Hepatocyte (in vitro differentiated cells): ENCODE measurements around the gene ZDHHC18. TPM values are rescaled to one million over a fixed set of nuclear protein-coding genes. Genes with fewer than 3 reads are reported as not detected.
A peak's percentile ranks its signal among the peaks of the same experiment; 100 is the strongest.
"Not testable (repeated sequence)": the region's sequence is repeated elsewhere in the genome, so short reads cannot be mapped to it uniquely, and the experiment has no call there.

Experiments used
- DNase-seq: peaks from one replicate; pipeline ENCODE4 v3.0.0-alpha.2; 2016; ENCODE audit warnings: low spot score
- H2AFZ ChIP-seq: fragments of 200-600 bp; sonication (generic); 2 replicates; pipeline ENCODE4 v1.6.0; 2016; ENCODE audit warnings: antibody characterized with exemption, mild to moderate bottlenecking
- H3K27ac ChIP-seq: fragments of 200-600 bp; sonication (generic); 2 replicates; pipeline ENCODE4 v1.5.1; 2016; ENCODE audit warnings: mild to moderate bottlenecking
- H3K27me3 ChIP-seq: fragments of 200-600 bp; sonication (generic); 2 replicates; pipeline ENCODE4 v1.6.1; 2016
- H3K36me3 ChIP-seq: fragments of 200-600 bp; sonication (generic); replicated peaks from 2 replicates; pipeline ENCODE4 v1.5.1; 2016; ENCODE audit warnings: low read depth; ENCODE audit not compliant: insufficient read depth
- H3K4me1 ChIP-seq: fragments of 200-600 bp; sonication (generic); 2 replicates; pipeline ENCODE4 v1.5.1; 2016; ENCODE audit warnings: mild to moderate bottlenecking, moderate library complexity; ENCODE audit not compliant: insufficient read depth
- H3K4me2 ChIP-seq: fragments of 200-600 bp; sonication (generic); 2 replicates; pipeline ENCODE4 v1.6.0; 2016
- H3K4me3 ChIP-seq: fragments of 200-600 bp; sonication (generic); 2 replicates; pipeline ENCODE4 v1.5.1; 2016; ENCODE audit warnings: mild to moderate bottlenecking
- H3K79me2 ChIP-seq: fragments of 200-600 bp; sonication (generic); 2 replicates; pipeline ENCODE4 v1.6.0; 2017; ENCODE audit warnings: mild to moderate bottlenecking
- H3K9me2 ChIP-seq: fragments of 200-600 bp; sonication (generic); replicated peaks from 2 replicates; pipeline ENCODE4 v1.6.0; 2017; ENCODE audit warnings: mild to moderate bottlenecking; ENCODE audit not compliant: insufficient read depth
- H3K9me3 ChIP-seq: fragments of 200-600 bp; sonication (generic); 2 replicates; pipeline ENCODE4 v1.5.1; 2016; ENCODE audit warnings: low read depth, mild to moderate bottlenecking
- H4K20me1 ChIP-seq: fragments of 200-600 bp; sonication (generic); 2 replicates; pipeline ENCODE4 v1.6.0; 2016; ENCODE audit warnings: mild to moderate bottlenecking; ENCODE audit not compliant: insufficient read depth, poor library complexity, severe bottlenecking
- CTCF ChIP-seq: fragments of 200-600 bp; sonication (generic); IDR thresholded peaks from 2 replicates; pipeline ENCODE4 v1.5.1; 2016; ENCODE audit warnings: antibody characterized with exemption, mild to moderate bottlenecking; ENCODE audit not compliant: poor library complexity
- EZH2 ChIP-seq: fragments of 200-600 bp; sonication (generic); IDR thresholded peaks from 2 replicates; pipeline ENCODE4 v1.6.1; 2016; ENCODE audit warnings: antibody characterized with exemption, mild to moderate bottlenecking, borderline replicate concordance
- EZH2phosphoT487 ChIP-seq: fragments of 200-600 bp; sonication (generic); IDR thresholded peaks from one replicate; pipeline ENCODE4 v1.6.1; 2018; ENCODE audit warnings: antibody characterized with exemption, mild to moderate bottlenecking, low read depth, moderate library complexity; ENCODE audit not compliant: unreplicated experiment, severe bottlenecking
- WGBS: methylation state at CpG from one replicate; pipeline ENCODE4 v1.1.6; 2016; ENCODE audit warnings: low lambda C conversion rate; ENCODE audit errors: missing lambda C conversion rate; 5-methylcytosine and 5-hydroxymethylcytosine counted together
- polyA plus RNA-seq: library from polyadenylated mRNA; unstranded; fragments of >200 nt; fragmentation: Nextera tagmentation; extraction: Ambion mirVana; gene quantifications from 2 replicates; pipeline ENCODE4 v1.2.1, GENCODE V29; 2016
- total RNA-seq: library from RNA; depleted of rRNA; stranded (reverse); fragments of >200 nt; gene quantifications from 2 replicates; pipeline ENCODE4 v1.2.3, GENCODE V29; 2014

Gene ZDHHC18
- total and polyA plus RNA-seq, 2 experiments from 2014 or later = 14.9 to 22.5 TPM

GRCh38 chr1:26799479-26800142 is 26.9 kb upstream of the ZDHHC18 start:
- Histone ChIP-seq H3K9me3 (no peaks in the 10 kb centered on the region), H3K4me2 (peak overlapping the region; percentile 51), H3K4me1 (peaks cover 15% of the 10 kb centered on the region), H3K36me3 (no peaks in the 10 kb centered on the region), H4K20me1 (no peaks in the 10 kb centered on the region), H3K27ac (peak overlapping the region; percentile 55), H2AFZ (no peak overlapping the region), H3K79me2 (no peaks in the 10 kb centered on the region), H3K9me2 (no peaks in the 10 kb centered on the region), H3K4me3 (no peak overlapping the region), H3K27me3 (no peaks in the 10 kb centered on the region)
- TF ChIP-seq CTCF = no peak
- TF ChIP-seq EZH2phosphoT487 = no peak
- TF ChIP-seq EZH2 = no peak
- 44% methylated on average over 5 of the region's 5 CpGs for WGBS
- peak; percentile 47 for DNase-seq

DNA sequence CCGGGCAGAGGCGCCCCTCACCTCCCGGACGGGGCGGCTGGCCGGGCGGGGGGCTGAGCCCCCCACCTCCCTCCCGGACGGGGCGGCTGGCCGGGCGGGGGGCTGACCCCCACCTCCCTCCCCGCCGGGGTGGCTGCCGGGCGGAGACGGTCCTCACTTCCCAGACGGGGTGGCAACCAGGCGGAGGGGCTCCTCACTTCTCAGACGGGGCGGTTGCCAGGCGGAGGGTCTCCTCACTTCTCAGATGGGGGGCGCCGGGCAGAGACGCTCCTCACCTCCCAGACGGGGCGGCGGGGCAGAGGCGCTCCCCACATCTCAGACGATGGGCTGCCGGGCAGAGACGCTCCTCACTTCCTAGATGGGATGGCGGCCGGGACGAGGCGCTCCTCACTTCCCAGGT is 22.6 kb upstream of the ZDHHC18 start:
- H3K36me3 ChIP-seq, H3K9me3 ChIP-seq, H2AFZ ChIP-seq, H4K20me1 ChIP-seq, H3K9me2 ChIP-seq, H3K4me3 ChIP-seq, H3K4me2 ChIP-seq, H3K27me3 ChIP-seq, H3K79me2 ChIP-seq, DNase-seq, H3K27ac ChIP-seq: not testable (repeated sequence)
- WGBS = no CpG with 5 or more reads among the region's 36 CpGs
- peaks cover 14% of the 10 kb centered on the region for H3K4me1 ChIP-seq

DNA sequence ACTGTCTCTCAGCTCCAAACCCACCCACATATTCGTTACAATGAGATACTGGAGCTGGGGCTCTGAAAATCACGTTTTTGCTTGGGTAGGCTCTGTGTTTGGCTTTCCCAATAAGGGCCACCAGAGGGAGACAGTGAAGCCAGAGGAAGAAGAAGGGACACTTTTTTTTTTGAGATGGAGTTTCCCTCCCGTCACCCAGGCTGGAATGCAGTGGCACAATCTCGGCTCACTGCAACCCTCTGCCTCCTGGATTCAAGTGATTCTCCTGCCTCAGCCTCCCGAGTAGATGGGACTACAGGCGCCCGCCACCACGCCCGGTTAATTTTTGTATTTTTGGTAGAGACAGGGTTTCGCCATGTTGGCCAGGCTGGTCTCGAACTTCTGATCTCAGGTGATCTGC is 16.4 kb upstream of the ZDHHC18 start:
- H3K4me3 ChIP-seq, H3K36me3 ChIP-seq, H3K9me3 ChIP-seq, H3K9me2 ChIP-seq, H3K4me2 ChIP-seq, H3K27me3 ChIP-seq, H3K79me2 ChIP-seq, H2AFZ ChIP-seq, H4K20me1 ChIP-seq, H3K27ac ChIP-seq, H3K4me1 ChIP-seq: not testable (repeated sequence)
- WGBS = 67% methylated on average over 11 of the region's 11 CpGs
- DNase-seq = peak; percentile 77
- TF ChIP-seq CTCF = peak; percentile 65

- H3K79me2 ChIP-seq = no peaks in the 10 kb centered on the region
- H3K9me3 ChIP-seq = no peaks in the 10 kb centered on the region
- no peaks in the 10 kb centered on the region for H3K4me1 ChIP-seq
- no peaks in the 10 kb centered on the region for H3K27me3 ChIP-seq
- H3K4me3 ChIP-seq = no peak overlapping the region
- H2AFZ ChIP-seq = no peak overlapping the region
- no peak overlapping the region for H3K4me2 ChIP-seq
- TF ChIP-seq CTCF (no peak), EZH2phosphoT487 (no peak), EZH2 (no peak)
- no peak for DNase-seq
- H3K27ac ChIP-seq = no peak overlapping the region
- no peaks in the 10 kb centered on the region for H4K20me1 ChIP-seq
- H3K36me3 ChIP-seq = no peaks in the 10 kb centered on the region
- WGBS = 84% methylated on average over 4 of the region's 4 CpGs
- no peaks in the 10 kb centered on the region for H3K9me2 ChIP-seq
Observed at GRCh38 chr1:26811057-26811456, 15.4 kb upstream of the ZDHHC18 start.
